ENCODE results near the gene CST4.
"Not testable (repeated sequence)": the region's sequence is repeated elsewhere in the genome, so short reads cannot be mapped to it uniquely, and the experiment has no call there.

The CST4 gene, protein sequence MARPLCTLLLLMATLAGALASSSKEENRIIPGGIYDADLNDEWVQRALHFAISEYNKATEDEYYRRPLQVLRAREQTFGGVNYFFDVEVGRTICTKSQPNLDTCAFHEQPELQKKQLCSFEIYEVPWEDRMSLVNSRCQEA

DNA sequence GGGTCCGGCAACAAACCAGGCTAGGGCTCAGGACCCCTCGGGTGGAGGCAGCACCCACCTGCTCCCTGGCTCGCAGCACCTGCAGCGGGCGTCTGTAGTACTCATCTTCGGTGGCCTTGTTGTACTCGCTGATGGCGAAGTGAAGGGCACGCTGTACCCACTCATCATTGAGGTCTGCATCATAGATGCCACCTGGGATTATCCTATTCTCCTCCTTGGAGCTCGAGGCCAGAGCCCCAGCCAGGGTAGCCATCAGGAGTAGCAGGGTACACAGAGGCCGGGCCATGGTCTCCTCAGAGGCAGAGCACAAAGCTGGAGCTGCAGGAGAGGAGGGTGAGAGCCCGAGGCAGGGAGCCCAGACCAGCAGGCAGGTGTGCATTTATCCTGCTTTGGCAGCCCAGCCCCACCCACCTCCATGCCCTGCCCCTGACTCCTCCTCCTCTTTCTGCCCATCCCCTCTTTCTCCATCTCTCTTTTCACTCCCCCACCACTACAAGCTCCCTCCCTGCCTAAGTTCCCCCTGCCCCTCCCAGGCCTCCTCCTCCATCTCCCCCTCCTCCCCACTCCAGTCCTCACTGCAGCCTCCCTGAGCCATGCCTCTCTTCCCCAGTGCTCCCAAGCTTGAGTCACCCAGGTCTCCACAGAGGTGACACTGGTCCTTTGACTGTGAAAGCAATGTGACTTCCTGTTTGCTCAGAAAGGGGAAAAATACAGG, at the start of gene CST4:
Gene CST4 (minus strand): TSS at position 355 of the 715 bp plus-strand sequence. CDS start 69 bp downstream, at position 286.
- not testable (repeated sequence) for DNase-seq (ENCODE audit: low read depth)

DNA sequence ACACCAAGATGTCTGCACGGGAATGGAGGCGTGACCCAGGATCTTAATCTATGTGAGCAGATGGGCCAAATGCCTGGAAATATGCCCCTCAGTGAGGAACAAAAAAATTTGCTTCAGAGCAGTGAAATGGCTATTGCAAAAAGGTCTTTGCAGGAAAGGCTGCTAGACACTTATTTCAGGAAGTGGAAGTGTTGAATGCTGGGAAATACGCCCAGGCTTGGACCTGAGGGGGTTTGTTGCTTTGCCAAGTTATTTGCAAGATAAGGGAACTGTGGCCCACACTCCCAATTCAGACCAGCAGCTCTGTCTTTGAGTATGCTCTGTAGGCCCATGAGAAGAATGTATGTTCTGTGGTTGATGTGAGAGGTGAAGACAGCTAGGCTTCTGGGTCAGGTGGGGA, 46.6 kb upstream of the CST4 start:
- not testable (repeated sequence) for DNase-seq (ENCODE audit: low read depth)

DNA sequence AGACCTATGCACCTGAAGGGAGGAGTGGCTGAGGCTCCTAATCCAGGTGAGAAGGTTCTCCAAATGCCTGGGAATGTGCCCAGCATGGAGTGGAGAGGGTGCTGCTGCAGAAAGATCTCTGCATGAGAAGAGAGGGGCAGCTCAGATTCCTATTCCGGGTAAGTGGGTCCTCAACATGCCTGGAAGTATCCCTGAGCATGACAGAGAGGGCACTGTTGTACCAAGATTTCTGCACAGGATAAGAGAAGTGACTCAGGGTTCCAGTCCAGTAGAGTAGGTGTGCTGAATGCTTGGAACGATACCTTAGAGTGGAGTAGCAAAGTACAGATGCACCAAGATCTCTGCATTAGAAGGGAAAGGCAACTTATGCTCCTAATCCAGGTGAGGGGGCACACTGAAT, 46.1 kb upstream of the CST4 start:
- DNase-seq (ENCODE audit: low read depth): not testable (repeated sequence)

DNA sequence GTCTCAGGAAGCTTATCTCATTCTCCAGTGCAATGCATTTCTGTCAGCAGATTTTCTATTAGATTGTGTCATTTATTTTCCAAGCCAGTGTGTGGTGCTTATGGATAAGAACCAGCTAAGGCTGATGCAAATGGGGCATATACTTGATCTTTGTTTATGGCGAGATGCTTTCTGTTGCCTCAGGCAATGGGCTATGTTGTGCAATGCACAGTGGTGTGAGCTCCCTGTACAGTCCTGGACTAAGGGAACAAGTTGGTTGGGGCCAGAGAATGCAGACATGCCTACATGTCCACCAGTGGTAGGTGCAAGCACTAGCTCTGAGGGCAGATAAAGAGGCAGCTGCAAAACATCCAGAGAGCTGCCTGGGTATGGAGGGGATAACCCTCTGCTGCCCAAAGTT, 45.6 kb upstream of the CST4 start:
- not testable (repeated sequence) for DNase-seq (ENCODE audit: low read depth)

DNA sequence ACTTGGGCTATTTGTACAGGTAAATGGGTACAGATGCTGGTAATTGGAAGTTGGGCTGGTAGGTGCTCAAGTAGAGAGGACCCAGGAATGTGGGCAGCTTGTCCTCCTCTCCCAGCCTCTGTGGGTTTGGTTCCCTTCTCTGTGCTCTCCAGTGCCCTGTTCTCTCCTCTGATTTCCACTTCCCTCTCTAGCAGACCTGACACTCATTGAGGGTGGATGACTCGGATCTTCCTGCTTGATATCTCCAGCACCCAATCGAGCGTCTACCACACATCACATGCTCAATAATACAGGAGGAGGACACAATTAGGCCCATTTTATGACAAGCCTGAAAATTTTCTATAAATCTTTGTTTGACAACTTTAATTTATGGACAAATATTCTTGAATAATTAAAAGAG, 38.2 kb upstream of the CST4 start:
- DNase-seq (ENCODE audit: low read depth): no peak

DNA sequence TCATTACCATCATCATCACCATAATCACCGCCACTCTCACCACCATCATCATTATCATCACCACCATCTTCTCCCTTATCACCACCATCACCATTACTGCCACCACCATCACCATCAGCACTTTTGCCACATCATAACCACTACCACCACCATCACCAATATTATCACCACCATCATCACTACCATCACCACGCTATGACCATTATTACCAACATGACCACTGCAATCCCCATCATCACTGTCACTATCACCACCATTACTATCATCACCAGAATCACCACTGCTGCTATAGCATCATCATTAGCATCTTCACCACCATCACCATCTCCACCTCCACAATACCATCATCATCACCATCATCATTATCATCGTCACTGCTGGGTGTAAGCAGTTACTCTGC, 36.3 kb upstream of the CST4 start:
- DNase-seq (ENCODE audit: low read depth): no peak

DNA sequence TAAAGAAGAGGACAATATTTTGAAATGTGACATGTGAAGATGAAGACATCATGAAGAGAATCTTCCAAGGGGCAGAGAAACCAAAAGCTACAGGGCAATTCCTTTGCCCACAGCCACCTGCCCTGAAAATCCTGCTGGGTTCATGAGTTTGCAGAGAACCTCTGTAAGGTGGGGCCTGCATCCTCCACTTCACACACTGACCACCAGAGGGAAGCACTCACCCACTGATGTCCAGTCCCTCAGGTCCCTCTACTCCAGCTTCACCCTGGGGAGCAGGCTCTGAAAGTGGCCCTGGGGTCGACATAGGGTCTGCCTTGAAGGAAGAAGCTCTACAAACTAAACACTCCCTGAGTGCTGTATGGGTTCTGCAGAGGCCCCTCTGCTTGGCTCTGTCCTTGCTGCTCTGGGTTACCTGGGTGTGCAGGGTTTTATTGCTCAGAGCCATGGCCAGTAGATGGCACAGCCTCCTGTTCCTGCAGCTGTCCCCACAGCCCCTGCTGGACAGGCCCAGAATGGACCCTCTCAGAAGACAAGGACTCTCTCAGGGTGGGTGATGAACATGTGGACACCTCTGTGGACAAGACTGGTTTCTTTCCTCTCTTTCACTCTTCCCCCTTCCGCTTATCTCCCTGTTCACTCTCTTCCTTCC, 34.9 kb upstream of the CST4 start:
- peak; percentile 6 for DNase-seq (ENCODE audit: low read depth)

DNA sequence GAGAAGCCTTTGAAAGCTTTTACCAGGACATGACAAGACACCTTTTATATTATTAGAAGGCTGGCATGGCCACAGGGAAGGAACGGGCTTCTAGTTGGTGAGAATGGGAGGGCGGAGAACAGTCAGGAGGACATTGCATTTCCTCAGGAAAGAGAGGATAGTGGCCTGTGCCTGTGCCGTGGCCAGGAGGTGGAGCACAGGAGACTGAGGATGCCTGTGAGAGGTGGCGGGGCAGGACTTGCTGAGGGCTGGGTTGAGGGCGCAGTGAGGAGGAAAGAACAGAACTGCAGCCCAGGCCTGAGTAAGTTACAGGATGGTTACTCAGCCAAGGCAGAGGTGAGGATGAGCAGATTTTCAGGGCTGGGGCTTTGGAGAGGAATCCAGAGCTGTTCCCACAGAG, 34.0 kb upstream of the CST4 start:
- not testable (repeated sequence) for DNase-seq (ENCODE audit: low read depth)

DNA sequence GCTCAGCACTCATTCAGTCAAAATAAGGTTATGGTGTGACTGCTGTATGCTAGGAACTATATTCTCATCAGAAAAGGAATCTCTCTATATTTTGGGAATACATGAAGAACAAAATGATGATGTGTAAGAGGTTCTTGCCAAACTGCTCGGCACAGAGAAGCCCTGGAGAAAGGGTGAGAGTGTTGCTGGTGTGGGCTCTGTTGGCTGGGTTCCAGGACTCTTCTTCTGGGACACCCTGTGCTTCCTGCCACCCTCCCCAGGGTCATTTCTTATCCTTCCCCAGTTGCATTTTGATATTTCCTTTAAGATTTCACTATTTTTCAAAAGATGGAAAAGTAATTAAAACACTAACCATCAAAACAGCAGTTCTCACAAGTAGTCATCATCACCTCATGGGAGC, 33.1 kb upstream of the CST4 start:
- no peak for DNase-seq (ENCODE audit: low read depth)

DNA sequence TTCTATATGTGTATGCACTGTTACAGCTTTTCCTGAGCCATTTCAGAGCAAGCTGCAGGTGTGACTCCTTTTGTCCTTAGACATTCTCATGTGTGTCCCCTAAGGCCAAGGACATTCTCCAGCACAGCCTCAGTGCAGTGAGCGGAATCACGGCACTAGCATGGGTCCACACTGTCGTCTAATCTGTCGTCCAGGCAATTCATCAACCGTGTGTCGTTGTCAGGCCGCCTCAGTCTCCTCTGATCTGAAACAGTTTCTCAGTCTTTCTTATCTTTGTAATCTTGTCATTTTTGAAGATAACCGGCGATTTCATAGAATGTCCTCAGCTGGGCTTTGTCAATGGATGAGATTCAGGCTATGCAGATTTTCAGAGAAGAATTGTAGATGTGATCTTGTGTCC, 30.5 kb upstream of the CST4 start:
- DNase-seq (ENCODE audit: low read depth): not testable (repeated sequence)

DNA sequence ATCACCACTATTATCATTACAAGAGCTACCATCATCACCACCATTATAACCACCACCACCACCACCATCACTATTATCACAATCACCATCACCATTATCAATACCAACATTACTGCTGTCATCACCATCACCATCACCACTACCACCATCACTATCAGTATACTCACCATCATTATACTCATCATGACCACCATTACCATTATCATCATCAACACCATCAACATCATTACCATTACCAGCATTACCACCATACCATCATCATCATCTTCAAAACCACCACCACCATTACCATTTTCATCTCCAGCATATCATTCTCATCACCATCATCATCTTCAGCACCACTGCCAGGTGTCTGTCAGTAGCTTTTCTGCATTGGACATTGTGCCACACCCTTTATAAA, 22.9 kb upstream of the CST4 start:
- DNase-seq (ENCODE audit: low read depth): not testable (repeated sequence)

DNA sequence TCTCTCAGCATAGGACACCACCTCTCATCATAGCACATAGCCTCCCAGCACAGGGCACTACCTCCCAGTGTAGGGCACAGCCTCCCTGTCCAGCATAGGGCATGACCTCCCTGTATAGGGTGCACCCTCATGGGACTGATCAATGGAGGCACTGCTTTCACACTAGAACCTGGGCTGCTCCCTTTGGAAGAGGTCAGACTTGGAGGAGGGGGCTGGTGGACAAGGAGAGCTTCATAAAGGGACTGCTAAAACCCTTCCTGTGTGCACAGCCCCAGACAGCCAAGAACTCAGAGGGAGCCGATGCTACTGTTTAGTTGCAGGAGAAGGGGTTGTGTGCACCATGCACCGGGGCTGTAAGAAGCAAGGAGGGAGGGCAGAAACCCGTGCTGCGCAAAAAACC, 21.9 kb upstream of the CST4 start:
- no peak for DNase-seq (ENCODE audit: low read depth)

DNA sequence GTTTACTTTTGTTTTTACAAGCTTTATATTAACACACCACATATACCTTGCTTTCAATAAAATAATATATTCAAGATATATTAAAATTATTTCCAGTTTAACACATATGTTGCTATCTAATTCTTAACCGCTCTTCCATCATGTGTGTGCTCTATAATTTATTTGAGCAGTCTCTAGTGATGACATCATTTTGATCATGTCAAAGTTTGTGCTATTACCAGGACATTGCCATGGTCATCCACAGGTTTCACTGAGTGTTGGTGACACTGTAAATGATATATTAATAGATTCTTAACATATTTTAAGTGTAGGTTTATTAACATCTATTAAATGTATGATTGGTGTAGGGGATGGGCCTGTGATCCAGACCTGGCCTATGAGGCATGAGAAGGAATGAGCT, 17.1 kb upstream of the CST4 start:
- DNase-seq (ENCODE audit: low read depth): no peak

DNA sequence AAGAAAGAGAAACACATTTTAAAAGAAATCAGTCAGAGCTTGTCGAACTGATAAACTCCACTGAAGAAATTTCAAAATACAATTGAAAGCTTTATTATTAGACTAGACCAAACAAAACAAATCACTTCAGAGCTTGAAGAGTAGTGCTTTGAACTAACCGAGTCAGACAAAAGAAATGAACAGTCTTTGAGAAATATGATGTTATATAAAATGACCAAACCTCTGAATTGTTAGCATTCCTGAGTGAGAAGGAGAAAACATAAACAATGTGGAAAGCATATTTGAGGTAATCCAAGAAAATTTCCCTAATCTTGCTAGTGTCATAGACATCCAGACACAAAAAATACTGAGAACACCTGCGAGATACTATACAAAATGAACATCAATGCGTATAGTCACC, 13.2 kb upstream of the CST4 start:
- peak; percentile 37 for DNase-seq (ENCODE audit: low read depth)

DNA sequence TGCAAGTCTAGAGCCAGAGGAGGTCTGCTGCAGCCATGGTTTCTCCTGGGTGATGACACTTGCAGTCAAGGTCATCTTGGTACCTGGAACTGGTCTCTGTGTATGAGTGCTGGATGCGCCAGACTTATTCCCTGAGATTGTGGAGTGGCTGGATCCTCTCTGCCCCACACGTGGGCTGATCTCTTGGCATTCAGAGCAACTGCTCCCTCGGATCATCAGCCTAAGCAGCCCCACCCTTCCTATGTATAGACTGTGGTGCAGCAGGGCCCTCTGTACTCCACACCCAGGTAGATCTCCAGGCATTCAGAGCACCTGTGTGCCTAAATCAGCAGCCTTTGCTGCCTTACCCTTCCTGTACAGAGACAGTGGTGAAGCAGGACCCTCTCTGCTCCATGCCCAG, 12.1 kb upstream of the CST4 start:
- DNase-seq (ENCODE audit: low read depth): no peak

DNA sequence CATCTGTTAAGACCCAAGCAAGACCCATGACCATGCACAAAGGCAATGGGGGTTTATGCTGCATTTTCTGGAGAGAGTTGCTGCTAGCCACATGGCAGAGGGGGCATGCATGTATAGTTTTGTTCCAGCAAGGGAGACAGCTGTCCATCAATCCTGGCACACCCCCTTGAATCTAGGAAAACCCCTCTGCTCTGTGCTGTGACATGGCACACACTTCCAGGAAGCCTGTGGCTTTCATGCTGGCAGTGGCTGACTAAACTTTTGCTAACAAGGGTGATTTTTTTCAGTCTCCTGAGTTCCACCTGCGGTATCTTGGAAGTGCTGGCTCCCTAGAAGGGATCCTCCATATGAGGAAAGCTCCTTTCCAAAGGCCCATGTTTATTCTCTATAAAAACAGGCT, 9.1 kb upstream of the CST4 start:
- DNase-seq (ENCODE audit: low read depth): no peak

DNA sequence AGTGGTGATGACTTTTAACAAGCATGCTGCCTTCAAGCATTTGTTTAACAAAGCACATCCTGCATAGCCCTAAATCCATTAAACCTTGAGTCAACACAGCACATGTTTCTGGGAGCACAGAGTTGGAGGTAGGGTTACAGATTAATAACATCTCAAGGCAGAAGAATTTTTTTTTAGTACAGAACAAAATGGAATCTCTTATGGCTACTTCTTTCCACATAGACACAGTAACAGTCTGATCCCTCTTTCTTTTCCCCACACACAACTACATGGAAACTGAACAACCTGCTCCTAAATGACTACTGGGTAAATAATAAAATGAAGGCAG, 6.2 kb upstream of the CST4 start:
- not testable (repeated sequence) for DNase-seq (ENCODE audit: low read depth)

DNA sequence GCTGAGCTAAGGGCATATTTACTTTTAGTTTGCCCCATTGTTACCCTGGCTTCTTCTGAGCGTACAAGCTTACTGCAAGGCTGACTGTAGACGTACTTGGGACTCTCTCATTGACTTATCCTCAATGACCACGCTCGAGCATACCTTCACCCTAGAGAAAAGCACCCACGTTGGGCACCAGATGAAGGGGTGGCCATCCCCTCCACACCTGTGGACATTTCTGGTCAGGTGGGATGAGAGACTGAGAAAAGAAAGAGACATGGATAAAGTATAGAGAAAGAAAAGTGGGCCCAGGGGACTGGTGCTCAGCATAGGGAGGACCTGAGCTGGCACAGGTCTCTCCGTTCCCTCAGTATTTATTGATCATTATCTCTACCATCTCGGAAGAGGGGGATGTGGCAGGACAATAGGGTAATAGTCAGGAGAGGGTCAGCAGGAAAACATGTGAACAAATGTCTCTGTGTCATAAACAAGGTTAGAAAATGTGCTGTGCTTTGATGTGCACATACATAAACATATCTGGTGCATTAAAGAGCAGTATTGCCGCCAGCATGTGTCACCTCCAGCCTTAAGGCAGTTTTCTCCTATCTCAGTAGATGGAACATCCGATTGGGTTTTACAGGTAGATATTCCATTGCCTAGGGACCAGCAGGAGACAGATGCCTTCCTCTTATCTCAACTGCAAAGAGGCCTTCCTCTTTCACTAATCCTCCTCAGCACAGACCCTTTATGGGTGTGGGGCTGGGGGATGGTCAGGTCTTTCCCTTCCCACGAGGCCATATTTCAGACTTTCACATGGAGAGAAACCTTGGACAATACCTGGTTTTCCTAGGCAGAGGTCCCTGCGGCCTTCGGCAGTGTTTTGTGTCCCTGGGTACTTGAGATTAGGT, 5.6 kb upstream of the CST4 start:
- DNase-seq (ENCODE audit: low read depth): not testable (repeated sequence)

DNA sequence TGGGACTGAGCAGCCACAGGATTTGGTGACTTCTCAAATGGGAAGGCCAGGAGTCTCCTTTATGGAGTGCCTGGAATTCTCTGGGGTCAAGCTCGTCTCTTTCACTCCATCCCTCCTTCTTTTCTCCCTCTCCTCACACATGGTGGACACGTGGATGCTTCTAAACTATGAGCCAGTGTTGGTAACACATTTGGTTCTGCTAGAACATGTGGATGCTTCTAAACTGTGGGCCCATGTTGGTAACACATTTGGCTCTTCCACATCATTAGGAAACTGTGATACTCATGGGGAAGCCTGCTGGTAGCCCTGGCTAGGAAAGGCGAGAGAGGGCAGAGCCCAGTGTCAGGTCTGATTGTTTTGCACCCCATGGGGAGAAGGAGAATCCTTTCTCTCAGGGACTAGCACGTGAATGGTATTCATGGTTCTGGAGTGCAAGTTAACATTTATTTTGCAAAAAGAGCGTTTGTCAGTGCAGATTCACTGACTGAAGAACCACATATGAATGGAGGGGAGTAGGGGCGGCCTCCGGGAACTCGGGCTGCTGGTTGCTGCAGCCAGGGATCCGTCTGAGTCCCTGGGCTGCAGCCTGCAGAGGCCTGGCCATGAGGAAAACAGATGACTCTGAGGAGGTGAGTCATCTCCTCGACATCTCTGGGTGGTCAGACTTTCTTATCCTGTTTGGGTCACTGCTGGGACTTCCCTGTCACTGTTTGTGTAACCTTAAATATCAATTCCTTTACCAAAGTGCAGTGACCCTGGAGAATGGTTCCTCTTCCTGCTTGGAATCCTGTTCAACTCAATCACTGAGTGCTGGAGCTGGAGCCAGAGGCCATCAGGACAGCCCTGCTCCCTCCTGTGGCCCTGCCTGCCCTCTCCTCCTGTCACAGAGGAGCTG, 4.1 kb upstream of the CST4 start:
- DNase-seq (ENCODE audit: low read depth): peak; percentile 25

DNA sequence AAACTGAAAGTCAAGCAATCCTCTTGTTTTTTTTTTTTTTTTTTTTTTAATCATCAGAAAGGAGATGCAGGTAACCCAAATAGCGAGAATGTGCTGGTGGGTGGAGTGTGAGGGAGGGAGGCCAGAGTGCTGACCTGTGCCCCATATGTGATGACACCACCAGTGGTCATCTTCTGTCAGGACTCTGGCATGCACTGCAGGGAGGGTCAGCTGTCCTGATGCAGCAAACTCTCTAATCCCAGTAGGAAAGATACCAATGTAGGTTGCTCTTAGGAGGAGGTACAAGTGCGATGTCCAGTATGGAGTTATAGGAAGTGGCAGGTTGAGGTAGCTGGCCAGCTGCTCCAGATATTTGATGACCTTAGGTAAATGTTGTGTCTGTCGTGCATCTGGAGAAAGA, 2.8 kb upstream of the CST4 start:
- no peak for DNase-seq (ENCODE audit: low read depth)

DNA sequence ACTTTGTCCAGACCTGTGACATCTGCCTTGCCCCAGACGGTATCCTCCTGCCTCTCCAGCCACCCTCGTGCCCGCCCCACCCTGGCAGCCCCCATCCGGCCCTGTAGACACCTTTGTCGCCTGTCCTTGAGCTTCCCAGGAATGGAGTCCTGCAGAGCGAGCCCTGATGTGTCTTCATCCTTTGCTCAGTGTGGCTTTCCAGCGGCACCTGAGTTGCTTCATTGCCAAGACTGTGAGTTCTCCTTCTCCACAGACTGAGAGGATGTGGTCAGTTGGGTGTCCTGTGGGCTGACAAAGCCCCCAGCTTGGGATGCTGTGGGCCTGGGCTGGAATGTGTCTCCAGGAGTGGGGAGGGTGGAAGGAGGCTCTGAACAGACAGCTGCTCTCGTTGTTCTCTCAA, 1.7 kb upstream of the CST4 start:
- no peak for DNase-seq (ENCODE audit: low read depth)

DNA sequence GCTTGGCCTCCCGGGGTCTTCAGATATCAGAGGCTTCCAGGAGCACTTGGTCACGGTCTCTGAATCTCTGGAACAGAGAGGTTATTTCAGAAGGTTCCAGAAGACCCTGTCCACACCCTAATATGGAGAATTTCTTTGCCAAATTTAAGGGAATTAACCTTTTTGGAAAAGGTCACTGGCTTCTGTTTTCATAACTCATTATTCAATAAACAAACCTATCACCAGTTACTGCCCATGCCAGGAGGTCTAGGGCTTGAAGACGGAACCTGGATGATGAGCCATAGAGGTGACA, 507 bp upstream of the CST4 start:
- DNase-seq (ENCODE audit: low read depth): no peak
